IgD-negative memory B cell (primary cell): ENCODE results near the gene FOXA2. TPM values are rescaled to one million over a fixed set of nuclear protein-coding genes. Genes with fewer than 3 reads are reported as not detected.

Experiments used
- H3K27ac Mint-ChIP-seq, 3 donors: one replicate each; pipeline ENCODE4 v1.8.0; 2020 to 2022; ENCODE audit warnings: mild to moderate bottlenecking in 3 of 3, mixed read lengths in 3 of 3, moderate library complexity in 1 of 3
- H3K27me3 Mint-ChIP-seq: one replicate; pipeline ENCODE4 v1.8.0; 2021; ENCODE audit warnings: mixed read lengths
- H3K36me3 Mint-ChIP-seq: one replicate; pipeline ENCODE4 v1.8.0; 2020; ENCODE audit warnings: mild to moderate bottlenecking, mixed read lengths
- H3K4me1 Mint-ChIP-seq, 3 donors: one replicate each; pipeline ENCODE4 v1.8.0; 2020 to 2022; ENCODE audit warnings: mixed read lengths in 3 of 3, mild to moderate bottlenecking in 1 of 3
- H3K4me3 Mint-ChIP-seq, 4 donors: one replicate each; pipeline ENCODE4 v1.8.0; 2020 to 2022; ENCODE audit warnings: mild to moderate bottlenecking in 4 of 4, mixed read lengths in 4 of 4, moderate library complexity in 3 of 4
- H3K9me3 Mint-ChIP-seq, 3 donors: one replicate each; pipeline ENCODE4 v1.8.0; 2020 to 2021; ENCODE audit warnings: mixed read lengths in 3 of 3, mild to moderate bottlenecking in 1 of 3
- polyA plus RNA-seq: library from polyadenylated mRNA; unstranded; fragments of 300-500 nt; fragmentation: Illumina TruSeq; gene quantifications from one replicate; pipeline ENCODE4 v1.2.3, GENCODE V29; 2021

Gene FOXA2
- not detected for polyA plus RNA-seq

- Mint-ChIP-seq H3K4me3 (peak within 1 kb of the TSS in 1 of 4 donors; percentile 37), H3K36me3 (peaks cover 1% of the 10 kb centered on the region), H3K4me1 (peaks cover 0 to 2% (median 0%) of the 10 kb centered on the region in 3 donors), H3K27me3 (peaks cover 48% of the 10 kb centered on the region), H3K9me3 (peaks cover 0 to 3% (median 1%) of the 10 kb centered on the region in 3 donors), H3K27ac (no peak within 1 kb of the TSS)
These were observed at the start of gene FOXA2 for GRCh38 chr20:22584522-22584921. FOXA2 (minus strand) TSS chr20:22584572; CDS start chr20:22584278, 294 bp downstream.

- Mint-ChIP-seq H3K36me3 (no peaks in the 10 kb centered on the region), H3K27me3 (no peaks in the 10 kb centered on the region), H3K27ac (no peak overlapping the region), H3K4me3 (no peak overlapping the region), H3K9me3 (peaks cover 0 to 2% (median 2%) of the 10 kb centered on the region in 3 donors), H3K4me1 (no peaks in the 10 kb centered on the region)
These were observed 46.3 kb upstream of the FOXA2 start for GRCh38 chr20:22630701-22631100.

GRCh38 chr20:22629927-22630326 is 45.6 kb upstream of the FOXA2 start:
- Mint-ChIP-seq H3K36me3 (no peaks in the 10 kb centered on the region), H3K4me3 (no peak overlapping the region), H3K27me3 (no peaks in the 10 kb centered on the region), H3K27ac (no peak overlapping the region), H3K4me1 (no peaks in the 10 kb centered on the region), H3K9me3 (peaks cover 0 to 2% (median 2%) of the 10 kb centered on the region in 3 donors)

- no peaks in the 10 kb centered on the region for H3K4me1 Mint-ChIP-seq
- no peaks in the 10 kb centered on the region for H3K27me3 Mint-ChIP-seq
- peaks cover 0 to 2% (median 2%) of the 10 kb centered on the region in 3 donors for H3K9me3 Mint-ChIP-seq
- no peak overlapping the region for H3K27ac Mint-ChIP-seq
- H3K36me3 Mint-ChIP-seq, result no peaks in the 10 kb centered on the region
- no peak overlapping the region for H3K4me3 Mint-ChIP-seq
These were observed 45.1 kb upstream of the FOXA2 start for GRCh38 chr20:22629447-22629846.

- no peaks in the 10 kb centered on the region for H3K9me3 Mint-ChIP-seq
- no peaks in the 10 kb centered on the region for H3K36me3 Mint-ChIP-seq
- H3K27ac Mint-ChIP-seq, result no peak overlapping the region
- H3K4me3 Mint-ChIP-seq, result peak overlapping the region in 1 of 4 donors; percentile 8
- no peaks in the 10 kb centered on the region for H3K4me1 Mint-ChIP-seq
- no peaks in the 10 kb centered on the region for H3K27me3 Mint-ChIP-seq
These were observed 42.1 kb upstream of the FOXA2 start for GRCh38 chr20:22626496-22626895.

- H3K9me3 Mint-ChIP-seq, result no peaks in the 10 kb centered on the region
- H3K4me3 Mint-ChIP-seq, result no peak overlapping the region
- H3K36me3 Mint-ChIP-seq, result no peaks in the 10 kb centered on the region
- H3K4me1 Mint-ChIP-seq, result no peaks in the 10 kb centered on the region
- no peak overlapping the region for H3K27ac Mint-ChIP-seq
- H3K27me3 Mint-ChIP-seq, result no peaks in the 10 kb centered on the region
These were observed 38.8 kb upstream of the FOXA2 start for GRCh38 chr20:22623211-22623610.

GRCh38 chr20:22620342-22620741 is 36.0 kb upstream of the FOXA2 start:
- no peaks in the 10 kb centered on the region for H3K36me3 Mint-ChIP-seq
- no peaks in the 10 kb centered on the region for H3K9me3 Mint-ChIP-seq
- H3K4me1 Mint-ChIP-seq, result no peaks in the 10 kb centered on the region
- H3K27me3 Mint-ChIP-seq, result no peaks in the 10 kb centered on the region
- H3K4me3 Mint-ChIP-seq, result no peak overlapping the region
- H3K27ac Mint-ChIP-seq, result no peak overlapping the region

- H3K4me1 Mint-ChIP-seq, result no peaks in the 10 kb centered on the region
- no peaks in the 10 kb centered on the region for H3K27me3 Mint-ChIP-seq
- no peaks in the 10 kb centered on the region for H3K36me3 Mint-ChIP-seq
- H3K27ac Mint-ChIP-seq, result no peak overlapping the region
- no peak overlapping the region for H3K4me3 Mint-ChIP-seq
- no peaks in the 10 kb centered on the region for H3K9me3 Mint-ChIP-seq
These were observed 35.4 kb upstream of the FOXA2 start for GRCh38 chr20:22619806-22620205.

- Mint-ChIP-seq H3K4me3 (no peak overlapping the region), H3K36me3 (no peaks in the 10 kb centered on the region), H3K27me3 (no peaks in the 10 kb centered on the region), H3K9me3 (no peaks in the 10 kb centered on the region), H3K4me1 (no peaks in the 10 kb centered on the region), H3K27ac (no peak overlapping the region)
These were observed 34.9 kb upstream of the FOXA2 start for GRCh38 chr20:22619272-22619671.

- H3K9me3 Mint-ChIP-seq, result peaks cover 0 to 3% (median 3%) of the 10 kb centered on the region in 3 donors
These were observed 32.8 kb upstream of the FOXA2 start for GRCh38 chr20:22617160-22617559.

GRCh38 chr20:22616551-22616950 is 32.2 kb upstream of the FOXA2 start:
- Mint-ChIP-seq H3K4me1 (no peaks in the 10 kb centered on the region), H3K36me3 (no peaks in the 10 kb centered on the region), H3K27me3 (no peaks in the 10 kb centered on the region), H3K27ac (no peak overlapping the region), H3K4me3 (no peak overlapping the region), H3K9me3 (peaks cover 0 to 3% (median 3%) of the 10 kb centered on the region in 3 donors)

More at GRCh38 chr20:22617160-22617559, 32.8 kb upstream of the FOXA2 start:
- H3K4me3 Mint-ChIP-seq, result no peak overlapping the region
- H3K4me1 Mint-ChIP-seq, result no peaks in the 10 kb centered on the region
- H3K27ac Mint-ChIP-seq, result no peak overlapping the region
- no peaks in the 10 kb centered on the region for H3K36me3 Mint-ChIP-seq
- H3K27me3 Mint-ChIP-seq, result no peaks in the 10 kb centered on the region

- H3K4me1 Mint-ChIP-seq, result no peaks in the 10 kb centered on the region
- no peaks in the 10 kb centered on the region for H3K36me3 Mint-ChIP-seq
- no peak overlapping the region for H3K27ac Mint-ChIP-seq
These were observed 31.1 kb upstream of the FOXA2 start for GRCh38 chr20:22615425-22615824.

GRCh38 chr20:22611636-22612035 is 27.3 kb upstream of the FOXA2 start:
- Mint-ChIP-seq H3K4me1 (no peaks in the 10 kb centered on the region), H3K4me3 (no peak overlapping the region), H3K27ac (no peak overlapping the region), H3K9me3 (peaks cover 0 to 3% (median 3%) of the 10 kb centered on the region in 3 donors), H3K27me3 (no peaks in the 10 kb centered on the region), H3K36me3 (no peaks in the 10 kb centered on the region)

More at GRCh38 chr20:22615425-22615824, 31.1 kb upstream of the FOXA2 start:
- peaks cover 0 to 3% (median 3%) of the 10 kb centered on the region in 3 donors for H3K9me3 Mint-ChIP-seq
- no peaks in the 10 kb centered on the region for H3K27me3 Mint-ChIP-seq
- H3K4me3 Mint-ChIP-seq, result no peak overlapping the region

GRCh38 chr20:22607695-22608094 is 23.3 kb upstream of the FOXA2 start:
- no peak overlapping the region for H3K4me3 Mint-ChIP-seq
- H3K27me3 Mint-ChIP-seq, result no peaks in the 10 kb centered on the region
- no peaks in the 10 kb centered on the region for H3K36me3 Mint-ChIP-seq
- H3K27ac Mint-ChIP-seq, result no peak overlapping the region
- peaks cover 0 to 3% (median 0%) of the 10 kb centered on the region in 3 donors for H3K9me3 Mint-ChIP-seq
- H3K4me1 Mint-ChIP-seq, result no peaks in the 10 kb centered on the region

GRCh38 chr20:22604815-22605214 is 20.4 kb upstream of the FOXA2 start:
- peak overlapping the region in 1 of 3 donors; percentile 20 for H3K27ac Mint-ChIP-seq
- peaks cover 0 to 2% (median 0%) of the 10 kb centered on the region in 3 donors for H3K9me3 Mint-ChIP-seq
- no peaks in the 10 kb centered on the region for H3K4me1 Mint-ChIP-seq
- no peak overlapping the region for H3K4me3 Mint-ChIP-seq
- no peaks in the 10 kb centered on the region for H3K27me3 Mint-ChIP-seq
- H3K36me3 Mint-ChIP-seq, result no peaks in the 10 kb centered on the region

- peaks cover 0 to 5% (median 0%) of the 10 kb centered on the region in 3 donors for H3K9me3 Mint-ChIP-seq
- no peaks in the 10 kb centered on the region for H3K27me3 Mint-ChIP-seq
- H3K4me3 Mint-ChIP-seq, result no peak overlapping the region
- no peaks in the 10 kb centered on the region for H3K36me3 Mint-ChIP-seq
- H3K4me1 Mint-ChIP-seq, result no peaks in the 10 kb centered on the region
- no peak overlapping the region for H3K27ac Mint-ChIP-seq
These were observed 17.2 kb upstream of the FOXA2 start for GRCh38 chr20:22601361-22602141.
